Measurements from ENCODE around the gene C3orf85.

Gene C3orf85

GRCh38 chr3:109161487-109162123 lies 25.1 kb downstream of the C3orf85 start:
- in situ Hi-C loops (cut with MboI; ENCODE audit: low sequenced_read_pairs, unreplicated experiment), result no loop called here
- DNase-seq (ENCODE audit: low spot score), result no peak
- no peak for TF ChIP-seq CTCF (IDR thresholded peaks at IDR 0.05; ENCODE audit: borderline replicate concordance, control extremely low read depth, extremely low read depth, insufficient read depth, missing control alignments)

GRCh38 chr3:109165905-109166304 lies 29.4 kb downstream of the C3orf85 start:
- in situ Hi-C loops (cut with MboI; ENCODE audit: low sequenced_read_pairs, unreplicated experiment), result no loop called here
- no peak for TF ChIP-seq CTCF (IDR thresholded peaks at IDR 0.05; ENCODE audit: borderline replicate concordance, control extremely low read depth, extremely low read depth, insufficient read depth, missing control alignments)
- no peak for DNase-seq (ENCODE audit: low spot score)

- no peak for TF ChIP-seq CTCF (IDR thresholded peaks at IDR 0.05; ENCODE audit: borderline replicate concordance, control extremely low read depth, extremely low read depth, insufficient read depth, missing control alignments)
- in situ Hi-C loops (cut with MboI; ENCODE audit: low sequenced_read_pairs, unreplicated experiment), result no loop called here
Measured at GRCh38 chr3:109171479-109171878, 35.0 kb downstream of the C3orf85 start.

GRCh38 chr3:109175411-109175810 lies 38.9 kb downstream of the C3orf85 start:
- no peak for DNase-seq (ENCODE audit: low spot score)
- in situ Hi-C loops (cut with MboI; ENCODE audit: low sequenced_read_pairs, unreplicated experiment), result no loop called here
- no peak for TF ChIP-seq CTCF (IDR thresholded peaks at IDR 0.05; ENCODE audit: borderline replicate concordance, control extremely low read depth, extremely low read depth, insufficient read depth, missing control alignments)

More at GRCh38 chr3:109171479-109171878, 35.0 kb downstream of the C3orf85 start:
- no peak for DNase-seq (ENCODE audit: low spot score)

GRCh38 chr3:109176726-109177125 lies 40.2 kb downstream of the C3orf85 start:
- TF ChIP-seq CTCF (IDR thresholded peaks at IDR 0.05; ENCODE audit: borderline replicate concordance, control extremely low read depth, extremely low read depth, insufficient read depth, missing control alignments), result no peak
- DNase-seq (ENCODE audit: low spot score), result no peak
- in situ Hi-C loops (cut with MboI; ENCODE audit: low sequenced_read_pairs, unreplicated experiment), result no loop called here

GRCh38 chr3:109177908-109178307 lies 41.4 kb downstream of the C3orf85 start:
- in situ Hi-C loops (cut with MboI; ENCODE audit: low sequenced_read_pairs, unreplicated experiment), result no loop called here
- DNase-seq (ENCODE audit: low spot score), result no peak
- no peak for TF ChIP-seq CTCF (IDR thresholded peaks at IDR 0.05; ENCODE audit: borderline replicate concordance, control extremely low read depth, extremely low read depth, insufficient read depth, missing control alignments)
